Panc1 (cell line): ENCODE measurements around the gene PLB1.

Experiments used
- POLR2AphosphoS5 ChIP-seq: IDR thresholded peaks from 2 replicates; pipeline ENCODE4 v1.6.1; 2012; ENCODE audit warnings: mild to moderate bottlenecking, low read depth, low read length, moderate library complexity
- TF ChIP-seq, protein P1 (sequence below): fragments of 450-650 bp; IDR thresholded peaks from 2 replicates; pipeline ENCODE4 v1.5.1; 2017; ENCODE audit warnings: mild to moderate bottlenecking

GRCh38 chr2:28676152-28676835 is 180.4 kb downstream of the PLB1 start:
- TF ChIP-seq, protein P1, sequence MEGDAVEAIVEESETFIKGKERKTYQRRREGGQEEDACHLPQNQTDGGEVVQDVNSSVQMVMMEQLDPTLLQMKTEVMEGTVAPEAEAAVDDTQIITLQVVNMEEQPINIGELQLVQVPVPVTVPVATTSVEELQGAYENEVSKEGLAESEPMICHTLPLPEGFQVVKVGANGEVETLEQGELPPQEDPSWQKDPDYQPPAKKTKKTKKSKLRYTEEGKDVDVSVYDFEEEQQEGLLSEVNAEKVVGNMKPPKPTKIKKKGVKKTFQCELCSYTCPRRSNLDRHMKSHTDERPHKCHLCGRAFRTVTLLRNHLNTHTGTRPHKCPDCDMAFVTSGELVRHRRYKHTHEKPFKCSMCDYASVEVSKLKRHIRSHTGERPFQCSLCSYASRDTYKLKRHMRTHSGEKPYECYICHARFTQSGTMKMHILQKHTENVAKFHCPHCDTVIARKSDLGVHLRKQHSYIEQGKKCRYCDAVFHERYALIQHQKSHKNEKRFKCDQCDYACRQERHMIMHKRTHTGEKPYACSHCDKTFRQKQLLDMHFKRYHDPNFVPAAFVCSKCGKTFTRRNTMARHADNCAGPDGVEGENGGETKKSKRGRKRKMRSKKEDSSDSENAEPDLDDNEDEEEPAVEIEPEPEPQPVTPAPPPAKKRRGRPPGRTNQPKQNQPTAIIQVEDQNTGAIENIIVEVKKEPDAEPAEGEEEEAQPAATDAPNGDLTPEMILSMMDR, result no peak
- TF ChIP-seq POLR2AphosphoS5, result no peak
